ENCODE measurements around the gene EFTUD2. TPM values are rescaled to one million over a fixed set of nuclear protein-coding genes. Genes with fewer than 3 reads are reported as not detected.
A peak's percentile ranks its signal among the peaks of the same experiment; 100 is the strongest.

The EFTUD2 gene
- total RNA-seq, 1 donor, result 72.7 TPM

GRCh38 chr17:44911133-44912001 lies 12.1 kb upstream of the EFTUD2 start:
- peak; percentile 42 for TF ChIP-seq CTCF (IDR thresholded peaks at IDR 0.05; ENCODE audit: extremely low read depth, low read depth, low read length)
- H3K27ac ChIP-seq (ENCODE audit: low read depth, low read length), result no peak overlapping the region
- H3K79me2 ChIP-seq (ENCODE audit: insufficient read depth, low read length), result no peaks in the 10 kb centered on the region
- H4K20me1 ChIP-seq (ENCODE audit: insufficient read depth, low read length), result no peaks in the 10 kb centered on the region
- H3K4me1 ChIP-seq (ENCODE audit: insufficient read depth, low read length), result peaks cover 35% of the 10 kb centered on the region
- H3K4me3 ChIP-seq (ENCODE audit: insufficient read depth, low read length), result no peak overlapping the region
- no peak overlapping the region for H2AFZ ChIP-seq (ENCODE audit: low read length)
- no peaks in the 10 kb centered on the region for H3K36me3 ChIP-seq (ENCODE audit: insufficient read depth, low read length)
- H3K27me3 ChIP-seq (ENCODE audit: insufficient read depth, low read length), result peaks cover 3% of the 10 kb centered on the region
- peak overlapping the region; percentile 13 for H3K4me2 ChIP-seq (ENCODE audit: insufficient read depth, low read length)
- no peaks in the 10 kb centered on the region for H3K9me3 ChIP-seq (ENCODE audit: low read depth, low read length)
- DNase-seq (ENCODE audit: insufficient read length, low spot score, missing footprints), result peak; percentile 84

GRCh38 chr17:44910231-44911106 lies 11.2 kb upstream of the EFTUD2 start:
- TF ChIP-seq CTCF (IDR thresholded peaks at IDR 0.05; ENCODE audit: extremely low read depth, low read depth, low read length), result no peak

GRCh38 chr17:44909681-44910144 lies 10.5 kb upstream of the EFTUD2 start:
- H3K4me1 ChIP-seq (ENCODE audit: insufficient read depth, low read length), result peaks cover 49% of the 10 kb centered on the region
- H3K79me2 ChIP-seq (ENCODE audit: insufficient read depth, low read length), result no peaks in the 10 kb centered on the region
- TF ChIP-seq CTCF (IDR thresholded peaks at IDR 0.05; ENCODE audit: extremely low read depth, low read depth, low read length), result no peak
- H3K27me3 ChIP-seq (ENCODE audit: insufficient read depth, low read length), result peaks cover 3% of the 10 kb centered on the region
- DNase-seq (ENCODE audit: insufficient read length, low spot score, missing footprints), result peak; percentile 99
- H3K9me3 ChIP-seq (ENCODE audit: low read depth, low read length), result no peaks in the 10 kb centered on the region
- H3K4me2 ChIP-seq (ENCODE audit: insufficient read depth, low read length), result peak overlapping the region; percentile 81
- H3K36me3 ChIP-seq (ENCODE audit: insufficient read depth, low read length), result no peaks in the 10 kb centered on the region
- H3K27ac ChIP-seq (ENCODE audit: low read depth, low read length), result peak overlapping the region; percentile 92
- H4K20me1 ChIP-seq (ENCODE audit: insufficient read depth, low read length), result no peaks in the 10 kb centered on the region
- peak overlapping the region; percentile 88 for H2AFZ ChIP-seq (ENCODE audit: low read length)
- H3K4me3 ChIP-seq (ENCODE audit: insufficient read depth, low read length), result peak overlapping the region; percentile 57

More at GRCh38 chr17:44910231-44911106, 11.2 kb upstream of the EFTUD2 start:
- Histone ChIP-seq H3K27me3 (ENCODE audit: insufficient read depth, low read length) (peaks cover 3% of the 10 kb centered on the region), H3K4me2 (ENCODE audit: insufficient read depth, low read length) (peak overlapping the region; percentile 81), H2AFZ (ENCODE audit: low read length) (peak overlapping the region; percentile 88), H4K20me1 (ENCODE audit: insufficient read depth, low read length) (no peaks in the 10 kb centered on the region), H3K4me1 (ENCODE audit: insufficient read depth, low read length) (peaks cover 44% of the 10 kb centered on the region), H3K9me3 (ENCODE audit: low read depth, low read length) (no peaks in the 10 kb centered on the region), H3K27ac (ENCODE audit: low read depth, low read length) (peak overlapping the region; percentile 92), H3K4me3 (ENCODE audit: insufficient read depth, low read length) (peak overlapping the region; percentile 57), H3K79me2 (ENCODE audit: insufficient read depth, low read length) (no peaks in the 10 kb centered on the region), H3K36me3 (ENCODE audit: insufficient read depth, low read length) (no peaks in the 10 kb centered on the region)
- peak; percentile 59 for DNase-seq (ENCODE audit: insufficient read length, low spot score, missing footprints)
